NCI-H187 (cell line): ENCODE results near the gene NPHP4.
"Not testable (repeated sequence)": the region's sequence is repeated elsewhere in the genome, so short reads cannot be mapped to it uniquely, and the experiment has no call there.

ENCODE experiments used
- DNase-seq, 2 experiments: peaks; one replicate each; lab custom pipeline; 2025; lab: John Stamatoyannopoulos, UW

NPHP4 gene

GRCh38 chr1:6023346-6023745 is 31.1 kb upstream of the NPHP4 start:
- no peak for DNase-seq

- DNase-seq, result no peak
Observed at GRCh38 chr1:6022193-6022592, 30.0 kb upstream of the NPHP4 start.

- DNase-seq, result no peak
Observed at GRCh38 chr1:6019166-6019845, 27.1 kb upstream of the NPHP4 start.

DNA sequence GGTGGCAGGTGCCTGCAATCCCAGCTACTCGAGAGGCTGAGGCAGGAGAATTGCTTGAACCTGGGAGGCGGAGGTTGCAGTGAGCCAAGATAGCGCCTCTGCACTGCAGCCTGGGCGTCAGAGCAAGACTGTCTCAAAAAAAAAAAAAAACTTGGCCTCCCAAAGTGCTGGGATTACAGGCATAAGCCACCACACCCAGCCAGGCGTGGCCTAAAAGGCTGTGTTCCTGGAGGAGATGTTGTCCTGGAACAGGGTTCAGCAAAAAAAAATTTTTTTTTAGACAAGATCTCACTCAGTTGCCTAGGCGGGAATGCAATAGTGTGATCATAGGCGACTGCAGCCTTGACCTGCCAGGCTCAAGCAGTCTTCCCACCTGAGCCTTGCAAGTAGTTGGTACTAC is 25.4 kb upstream of the NPHP4 start:
- not testable (repeated sequence) for DNase-seq

- no peak for DNase-seq
Observed at GRCh38 chr1:6016191-6016865, 24.1 kb upstream of the NPHP4 start.

- DNase-seq, result no peak
Observed at GRCh38 chr1:6014130-6014999, 22.1 kb upstream of the NPHP4 start.

DNA sequence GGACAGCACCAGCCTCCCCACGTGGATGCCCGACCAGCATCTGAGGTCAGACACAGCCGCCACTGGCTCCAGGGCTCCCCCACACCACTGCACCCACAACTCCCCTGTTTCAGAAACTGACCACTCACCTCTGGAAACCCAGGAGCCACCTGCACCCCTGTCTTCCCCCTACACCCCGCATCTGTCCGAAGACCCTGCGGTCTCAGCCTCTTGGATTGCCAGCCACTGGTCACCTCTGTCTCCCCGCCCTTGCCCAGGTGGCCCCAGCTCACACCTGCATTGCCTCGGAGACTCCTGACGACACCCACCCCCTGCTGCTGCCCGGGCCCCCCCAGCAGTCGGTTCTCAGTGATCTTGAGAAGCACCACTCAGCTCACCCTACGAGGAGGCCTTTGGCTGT is 21.3 kb upstream of the NPHP4 start:
- no peak for DNase-seq

GRCh38 chr1:6012529-6013318 is 20.5 kb upstream of the NPHP4 start:
- DNase-seq, result no peak

DNA sequence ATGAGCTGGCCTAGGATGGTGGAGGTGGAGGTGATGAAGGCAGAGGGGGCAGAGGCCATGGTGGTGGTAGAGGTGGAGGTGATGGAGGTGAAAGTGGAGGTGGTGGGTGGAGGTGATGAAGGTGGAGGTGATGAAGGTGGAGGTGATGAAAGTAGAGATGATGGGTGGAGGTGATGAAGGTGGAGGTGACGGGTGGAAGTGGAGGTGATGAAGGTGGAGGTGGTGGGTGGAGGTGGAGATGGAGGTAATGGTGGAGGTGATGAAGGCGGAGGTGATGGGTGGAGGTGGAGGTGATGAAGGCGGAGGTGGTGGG is 19.7 kb upstream of the NPHP4 start:
- no peak for DNase-seq

GRCh38 chr1:6011161-6011945 is 19.1 kb upstream of the NPHP4 start:
- DNase-seq, result no peak

- no peak for DNase-seq
Observed at GRCh38 chr1:6010554-6010953, 18.3 kb upstream of the NPHP4 start.

DNA sequence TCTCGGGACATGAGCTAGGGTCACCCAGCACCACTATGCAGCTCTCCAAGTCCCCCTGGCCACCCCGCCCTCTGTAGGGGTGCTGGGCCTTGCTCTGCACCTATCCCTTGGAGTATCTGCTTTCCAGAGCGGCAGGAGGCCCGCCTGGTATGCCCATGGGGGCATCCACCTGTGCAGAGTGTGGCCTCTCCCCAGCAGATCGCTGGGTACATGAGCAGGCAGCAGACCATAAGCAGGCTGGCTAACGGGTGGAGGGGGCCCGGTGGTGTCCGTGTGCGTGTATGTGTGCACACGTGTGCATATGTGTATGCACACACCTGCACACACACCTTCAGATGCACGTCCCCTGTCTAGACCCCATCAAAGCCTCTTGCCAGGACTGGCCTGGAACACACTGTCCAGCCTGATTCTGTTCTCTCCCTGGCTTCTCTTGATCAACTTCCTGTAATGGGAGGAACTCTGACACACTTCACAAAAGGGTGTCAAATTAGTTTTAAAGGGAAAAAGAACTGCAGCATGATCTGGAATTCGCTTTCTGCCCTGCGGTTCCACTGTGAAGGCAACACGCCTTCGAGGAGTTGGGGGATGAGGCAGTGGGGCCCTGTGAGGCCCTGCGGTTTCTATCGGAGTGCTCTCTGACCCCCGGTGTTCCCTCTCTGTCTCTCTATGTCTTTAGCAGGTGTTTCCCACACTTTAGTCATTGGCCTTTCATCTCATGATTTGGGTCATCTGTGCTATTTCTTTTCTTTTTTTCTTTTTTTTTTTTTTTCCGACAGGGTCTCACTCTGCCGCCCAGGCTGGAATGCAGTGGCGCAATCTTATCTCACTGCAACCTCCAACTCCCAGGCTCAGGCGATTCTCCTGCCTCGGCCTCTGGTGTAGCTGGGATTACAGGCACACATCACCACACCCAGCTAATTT is 17.2 kb upstream of the NPHP4 start:
- DNase-seq, result no peak

DNA sequence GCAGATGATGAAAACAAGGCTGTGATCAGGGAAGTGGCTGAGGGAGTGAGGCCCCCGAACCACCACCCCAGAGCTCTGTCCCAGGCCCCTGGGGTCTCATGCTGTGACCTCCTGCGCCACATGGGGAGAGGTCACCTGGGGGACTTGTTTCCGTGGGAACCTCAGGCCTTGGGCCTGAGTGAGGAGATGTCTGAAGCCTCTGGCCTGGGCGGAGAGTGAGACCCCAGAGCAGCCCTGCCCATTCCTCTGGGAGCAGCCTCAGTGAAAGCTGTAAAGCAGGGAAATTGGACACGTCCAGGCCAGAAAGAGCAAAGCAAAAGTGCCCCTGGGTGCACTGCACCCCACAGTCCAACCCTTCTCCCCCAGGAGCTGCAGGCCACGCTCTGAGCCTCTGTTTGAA is 16.5 kb upstream of the NPHP4 start:
- no peak for DNase-seq

DNA sequence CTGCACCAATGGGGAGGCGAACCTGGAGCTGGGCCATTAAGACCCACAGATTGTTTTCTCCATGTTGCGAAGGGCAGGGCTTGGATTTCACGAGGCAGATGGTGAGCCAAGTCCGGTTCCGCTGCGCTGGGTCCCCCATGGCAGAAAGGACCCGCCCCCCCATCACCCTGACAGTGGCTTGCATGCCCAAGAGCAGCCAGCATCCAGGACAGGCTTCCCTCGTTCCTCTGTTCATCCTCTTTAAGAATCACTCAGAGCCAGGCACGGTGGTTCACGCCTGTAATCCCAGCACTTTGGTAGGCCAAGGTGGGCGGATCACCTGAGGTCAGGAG is 15.8 kb upstream of the NPHP4 start:
- no peak for DNase-seq

DNA sequence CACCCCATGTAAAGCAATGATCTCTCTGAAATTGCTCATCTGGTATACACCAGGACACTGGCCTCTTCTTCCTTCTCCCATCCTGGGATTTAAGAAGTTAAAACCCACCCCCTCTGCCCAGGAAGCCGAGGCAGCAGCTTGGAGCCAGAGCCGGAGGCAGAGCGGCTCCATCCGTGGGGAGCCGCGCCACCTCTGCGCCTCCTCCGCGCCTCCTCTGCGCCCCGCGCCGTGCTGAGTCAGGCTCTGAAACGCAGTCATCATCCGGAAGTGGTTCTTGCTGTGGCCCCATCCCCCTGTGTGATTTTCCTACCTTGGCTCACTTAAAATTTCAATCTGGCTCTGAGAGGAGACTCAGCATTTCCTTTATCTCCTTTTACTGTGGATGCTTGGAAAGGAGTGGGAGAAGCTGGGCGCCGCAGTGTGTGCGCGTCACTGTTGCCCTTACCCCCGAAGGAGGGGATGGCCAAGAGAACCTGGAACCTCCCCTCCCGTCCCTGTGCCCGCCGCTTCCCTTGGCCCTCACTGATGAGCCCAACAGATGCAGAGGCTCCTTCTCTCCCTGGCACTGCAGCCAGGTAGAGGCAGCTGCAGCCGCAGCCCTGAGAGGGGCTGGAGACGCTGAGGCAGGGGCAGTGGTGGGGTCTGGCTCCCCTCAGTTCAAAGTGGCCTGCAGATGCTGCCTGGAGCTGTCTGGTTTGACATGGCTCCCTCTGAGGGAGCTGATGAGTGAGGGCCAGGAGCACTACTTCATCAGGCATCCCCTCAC is 15.3 kb upstream of the NPHP4 start:
- no peak for DNase-seq

- no peak for DNase-seq
Observed at GRCh38 chr1:6006882-6007281, 14.7 kb upstream of the NPHP4 start.

GRCh38 chr1:6005276-6005917 is 13.2 kb upstream of the NPHP4 start:
- DNase-seq, result no peak

- no peak for DNase-seq
Observed at GRCh38 chr1:6004412-6005123, 12.3 kb upstream of the NPHP4 start.
